HepG2 (cell line): ENCODE data around the gene ARL8A. TPM values are rescaled to one million over a fixed set of nuclear protein-coding genes. Genes with fewer than 3 reads are reported as not detected.
A peak's percentile ranks its signal among the peaks of the same experiment; 100 is the strongest.
"Not testable (repeated sequence)": the region's sequence is repeated elsewhere in the genome, so short reads cannot be mapped to it uniquely, and the experiment has no call there.

Experiments
- ATAC-seq: fragments of 200-7000 bp; cut with Tn5 transposase; 3 replicates; pipeline ENCODE4 v1.9.1; 2020; ENCODE audit warnings: mild to moderate bottlenecking, moderate library complexity
- BruUV-seq: library from RNA; stranded (reverse); fragments of 400-500 nt; replicated peaks from 2 replicates; lab custom pipeline; 2021; lab: Mats Ljungman, UMichigan
- CTCF ChIA-PET: fragments of 300-600 bp; formaldehyde crosslinking; extraction: SDS; loops from one replicate; lab custom pipeline; 2021; ENCODE audit warnings: low total read pairs, inconsistent platforms, low intra/inter-chr PET ratio; lab: Yijun Ruan, JAX
- POLR2A ChIA-PET: fragments of 350-600 bp; sonication (Branson Sonifier 250); formaldehyde crosslinking; loops from one replicate; lab custom pipeline; 2020; ENCODE audit warnings: antibody characterized with exemption, inconsistent platforms; lab: Yijun Ruan, JAX
- DNase-seq: peaks from one replicate; pipeline ENCODE4 v3.0.0-alpha.2; 2015; ENCODE audit warnings: low spot score
- FAIRE-seq: peaks from 3 replicates; lab custom pipeline; 2011; peaks lifted over from hg19 to GRCh38; lab: Jason Lieb, UNC
- H2AFZ ChIP-seq: one replicate; pipeline ENCODE4 v1.6.1; 2011; ENCODE audit warnings: low read length, inconsistent platforms
- H3K27ac ChIP-seq: fragments of 300-600 bp; 3 replicates; pipeline ENCODE4 v1.8.0; 2011; ENCODE audit warnings: mixed run types, mild to moderate bottlenecking, mixed read lengths, low read length, inconsistent platforms; ENCODE audit not compliant: insufficient read depth; ENCODE audit errors: extremely low read length
- H3K27me3 ChIP-seq, 2 experiments: fragments of 200-600 bp in 1 of 2; 2 replicates in 1 of 2; 3 replicates in 1 of 2; pipeline versions ENCODE4 v1.6.0 to v1.8.0; 2011; ENCODE audit warnings: low read length in 2 of 2, mild to moderate bottlenecking in 2 of 2, moderate library complexity in 2 of 2, inconsistent platforms in 1 of 2; ENCODE audit not compliant: insufficient read depth in 2 of 2, control insufficient read depth in 1 of 2
- H3K36me3 ChIP-seq, 2 experiments: fragments of 200-600 bp in 1 of 2; replicated peaks in 1 of 2; 2 replicates in 1 of 2; 3 replicates in 1 of 2; pipeline versions ENCODE4 v1.5.1 to v1.8.0; 2011; ENCODE audit warnings: low read length in 2 of 2, inconsistent platforms in 1 of 2; ENCODE audit not compliant: insufficient read depth in 2 of 2, control insufficient read depth in 1 of 2
- H3K4me1 ChIP-seq: 2 replicates; pipeline ENCODE4 v1.5.1; 2012; ENCODE audit warnings: low read length, inconsistent platforms; ENCODE audit not compliant: insufficient read depth
- H3K4me2 ChIP-seq: 2 replicates; pipeline ENCODE4 v1.6.0; 2011; ENCODE audit warnings: low read depth, low read length, inconsistent platforms
- H3K4me3 ChIP-seq, 3 experiments: fragments of 200-600 bp in 1 of 3; sonication (generic), shearing (Covaris generic) in 1 of 3; replicated peaks in 1 of 3; 2 replicates each; pipeline ENCODE4 v1.5.1; 2011 to 2016; ENCODE audit warnings: low read length in 3 of 3, inconsistent platforms in 2 of 3, low read depth in 2 of 3, mild to moderate bottlenecking in 2 of 3, control low read depth in 1 of 3, mixed read lengths in 1 of 3; ENCODE audit not compliant: insufficient read depth in 1 of 3
- H3K79me2 ChIP-seq: one replicate; pipeline ENCODE4 v1.6.1; 2011; ENCODE audit warnings: low read length, inconsistent platforms; ENCODE audit not compliant: insufficient read depth
- H3K9ac ChIP-seq: 2 replicates; pipeline ENCODE4 v1.6.0; 2011; ENCODE audit warnings: mild to moderate bottlenecking, low read depth, low read length, inconsistent platforms; ENCODE audit not compliant: insufficient read depth
- H3K9me3 ChIP-seq: 2 replicates; pipeline ENCODE4 v1.5.1; 2012; ENCODE audit warnings: mild to moderate bottlenecking, low read length
- H4K20me1 ChIP-seq: 2 replicates; pipeline ENCODE4 v1.6.0; 2011; ENCODE audit warnings: inconsistent platforms, mild to moderate bottlenecking, low read length, moderate library complexity; ENCODE audit not compliant: insufficient read depth
- NBN ChIP-seq: fragments of 450-650 bp; conservative IDR thresholded peaks from 2 replicates; pipeline ENCODE4 v1.6.1; 2017
- NCOR1 ChIP-seq: fragments of 200-600 bp; sonication (generic); IDR thresholded peaks from 2 replicates; pipeline ENCODE4 v1.7.0; 2017; ENCODE audit warnings: antibody characterized with exemption, low read length, borderline replicate concordance
- YY1 ChIP-seq: IDR thresholded peaks from 2 replicates; pipeline ENCODE4 v1.6.1; 2011; ENCODE audit warnings: low read length, low read depth, moderate library complexity, mild to moderate bottlenecking; ENCODE audit not compliant: insufficient read depth, insufficient replicate concordance
- ZBTB7B ChIP-seq: sonication (generic); formaldehyde crosslinking; IDR thresholded peaks from 2 replicates; pipeline ENCODE4 v1.4.0; 2020; ENCODE audit warnings: missing genetic modification reagents
- ZMYM3 ChIP-seq: sonication (generic); formaldehyde crosslinking; IDR thresholded peaks from 2 replicates; pipeline ENCODE4 v1.5.1; 2020; ENCODE audit warnings: mild to moderate bottlenecking, missing genetic modification reagents
- WGBS: methylation state at CpG from one replicate; pipeline ENCODE4 v1.1.6; 2017; ENCODE audit warnings: low lambda C conversion rate; 5-methylcytosine and 5-hydroxymethylcytosine counted together
- in situ Hi-C: cut with HindIII; loops from 2 replicates; pipeline ENCODE4 v1.10.0; 2017; ENCODE audit warnings: low pct_unique_long_range_greater_than_20kb; ENCODE audit not compliant: extremely low pct_ligation_motif_present
- intact Hi-C: fragments of 100-400 bp; cut with micrococcal nuclease; formaldehyde crosslinking; loops from one replicate; pipeline ENCODE4 v1.10.0; 2022; ENCODE audit not compliant: unreplicated experiment
- polyA plus RNA-seq, 8 experiments: library from polyadenylated mRNA; depleted of rRNA in 3 of 8; stranded (reverse) in 7 of 8; unstranded in 1 of 8; fragments of >200 nt; fragmentation: Illumina TruSeq in 4 of 8; extraction: Trizol in 4 of 8; gene quantifications; 2 replicates each; pipeline versions ENCODE4 v1.2.1 to v1.2.3, GENCODE V29; 2011 to 2016; ENCODE audit warnings: low read depth in 4 of 8, missing spikeins in 1 of 8, mixed read lengths in 1 of 8; ENCODE audit not compliant: insufficient read depth in 1 of 8
- total RNA-seq, 5 experiments: library from RNA; depleted of rRNA; stranded (reverse); fragments of >200 nt; fragmentation: Illumina TruSeq; extraction: Trizol; gene quantifications; 2 replicates each; pipeline ENCODE4 v1.2.3, GENCODE V29; 2016; ENCODE audit warnings: low read depth in 1 of 5
- TF ChIP-seq, protein P1 (sequence below): sonication (generic); formaldehyde crosslinking; IDR thresholded peaks from 2 replicates; pipeline ENCODE4 v1.5.1; 2020; ENCODE audit warnings: mild to moderate bottlenecking, missing genetic modification reagents, moderate library complexity

The ARL8A gene
- total and polyA plus RNA-seq, 2 of the 13 experiments (the other 11 are each of a cell fraction or from before 2014, with no cell fraction given), result 2.7 to 23.4 TPM

DNA sequence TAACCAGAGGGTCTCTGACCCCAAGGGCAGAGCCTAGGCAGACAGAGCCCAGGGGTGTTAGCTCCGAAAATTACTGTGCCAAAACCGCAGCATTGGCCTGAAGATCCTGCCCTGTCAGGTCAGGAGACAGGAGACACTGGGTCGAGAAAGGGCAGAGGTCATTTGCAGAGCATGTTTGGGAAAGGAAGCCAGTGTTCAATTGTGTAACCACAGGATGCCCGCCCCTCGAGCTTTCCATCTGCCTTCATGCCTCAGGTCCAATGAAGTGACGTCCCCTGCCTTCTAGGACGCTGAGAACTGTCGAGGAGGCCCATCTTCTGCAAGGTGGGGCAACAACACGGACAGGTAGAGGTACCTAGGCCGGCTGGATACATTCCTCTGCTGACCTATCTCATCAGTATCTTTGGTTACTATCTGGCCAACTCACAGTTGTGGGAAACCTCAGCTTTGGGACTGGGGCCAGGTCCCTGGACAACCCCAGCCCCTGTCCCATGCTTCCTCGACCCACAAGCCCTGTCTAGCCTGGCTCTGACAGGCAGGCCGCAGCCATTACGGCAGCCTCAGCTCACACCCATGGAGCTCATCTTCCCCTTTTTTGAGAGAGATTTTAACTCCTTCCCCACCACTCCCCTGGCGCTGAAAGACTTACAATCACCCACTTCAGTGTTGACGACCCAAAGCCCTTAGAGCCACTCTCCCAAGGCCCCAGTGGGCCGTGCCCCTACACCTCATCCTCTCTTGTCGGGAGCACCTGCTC is 1.3 kb downstream of the ARL8A start (continued):
- TF ChIP-seq, protein P1, sequence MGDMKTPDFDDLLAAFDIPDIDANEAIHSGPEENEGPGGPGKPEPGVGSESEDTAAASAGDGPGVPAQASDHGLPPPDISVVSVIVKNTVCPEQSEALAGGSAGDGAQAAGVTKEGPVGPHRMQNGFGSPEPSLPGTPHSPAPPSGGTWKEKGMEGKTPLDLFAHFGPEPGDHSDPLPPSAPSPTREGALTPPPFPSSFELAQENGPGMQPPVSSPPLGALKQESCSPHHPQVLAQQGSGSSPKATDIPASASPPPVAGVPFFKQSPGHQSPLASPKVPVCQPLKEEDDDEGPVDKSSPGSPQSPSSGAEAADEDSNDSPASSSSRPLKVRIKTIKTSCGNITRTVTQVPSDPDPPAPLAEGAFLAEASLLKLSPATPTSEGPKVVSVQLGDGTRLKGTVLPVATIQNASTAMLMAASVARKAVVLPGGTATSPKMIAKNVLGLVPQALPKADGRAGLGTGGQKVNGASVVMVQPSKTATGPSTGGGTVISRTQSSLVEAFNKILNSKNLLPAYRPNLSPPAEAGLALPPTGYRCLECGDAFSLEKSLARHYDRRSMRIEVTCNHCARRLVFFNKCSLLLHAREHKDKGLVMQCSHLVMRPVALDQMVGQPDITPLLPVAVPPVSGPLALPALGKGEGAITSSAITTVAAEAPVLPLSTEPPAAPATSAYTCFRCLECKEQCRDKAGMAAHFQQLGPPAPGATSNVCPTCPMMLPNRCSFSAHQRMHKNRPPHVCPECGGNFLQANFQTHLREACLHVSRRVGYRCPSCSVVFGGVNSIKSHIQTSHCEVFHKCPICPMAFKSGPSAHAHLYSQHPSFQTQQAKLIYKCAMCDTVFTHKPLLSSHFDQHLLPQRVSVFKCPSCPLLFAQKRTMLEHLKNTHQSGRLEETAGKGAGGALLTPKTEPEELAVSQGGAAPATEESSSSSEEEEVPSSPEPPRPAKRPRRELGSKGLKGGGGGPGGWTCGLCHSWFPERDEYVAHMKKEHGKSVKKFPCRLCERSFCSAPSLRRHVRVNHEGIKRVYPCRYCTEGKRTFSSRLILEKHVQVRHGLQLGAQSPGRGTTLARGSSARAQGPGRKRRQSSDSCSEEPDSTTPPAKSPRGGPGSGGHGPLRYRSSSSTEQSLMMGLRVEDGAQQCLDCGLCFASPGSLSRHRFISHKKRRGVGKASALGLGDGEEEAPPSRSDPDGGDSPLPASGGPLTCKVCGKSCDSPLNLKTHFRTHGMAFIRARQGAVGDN, result peak; percentile 51
- TF ChIP-seq ZMYM3, result 0 out of 2 replicates have a peak, but pooled peaks have one; percentile 14
- TF ChIP-seq ZBTB7B (CRISPR knock-in tag), result peak; percentile 63; the same call in 1 of the 2 replicates
- no peak for TF ChIP-seq YY1
- TF ChIP-seq NBN, result no peak
- TF ChIP-seq NCOR1, result peak; percentile 87

DNA sequence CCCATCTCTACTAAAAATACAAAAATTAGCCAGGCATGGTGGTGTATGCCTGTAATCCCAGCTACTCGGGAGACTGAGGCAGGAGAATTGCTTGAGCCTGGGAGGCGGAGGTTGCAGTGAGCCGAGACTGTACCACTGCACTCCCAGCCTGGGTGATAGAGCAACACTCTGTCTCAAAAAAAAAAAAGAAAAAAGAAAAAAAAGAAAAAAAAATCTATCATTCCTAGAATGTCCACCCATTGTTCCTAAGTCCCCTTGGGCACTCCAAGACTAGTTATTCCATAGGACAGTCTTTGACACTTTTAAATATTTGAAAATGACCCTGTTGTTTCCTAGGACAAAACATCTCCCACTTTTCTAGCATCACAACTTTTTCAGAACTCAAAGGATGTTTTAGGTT is 3.1 kb downstream of the ARL8A start:
- H3K9me3 ChIP-seq, H3K9ac ChIP-seq, in situ Hi-C loops, H4K20me1 ChIP-seq, H3K27ac ChIP-seq, H3K4me3 ChIP-seq, H3K36me3 ChIP-seq, POLR2A ChIA-PET, H3K4me2 ChIP-seq, FAIRE-seq, DNase-seq, CTCF ChIA-PET, H3K79me2 ChIP-seq, H2AFZ ChIP-seq, intact Hi-C loops, ATAC-seq, BruUV-seq: not testable (repeated sequence)
- WGBS, result 97% methylated on average over 3 of the region's 3 CpGs
- Histone ChIP-seq H3K4me1 (peaks cover 28% of the 10 kb centered on the region), H3K27me3 (peaks cover 0 to 25% of the 10 kb centered on the region in 2 experiments; a peak in 4 of 5 replicates)
